HG03108 (cell line): ENCODE results near the gene AP3S2.
A peak's percentile ranks its signal among the peaks of the same experiment; 100 is the strongest.
"Not testable (repeated sequence)": the region's sequence is repeated elsewhere in the genome, so short reads cannot be mapped to it uniquely, and the experiment has no call there.

Experiments used
- ATAC-seq: cut with Tn5 transposase; IDR thresholded peaks from one replicate; pipeline ENCODE4 v1.9.1; 2021; ENCODE audit warnings: moderate library complexity; ENCODE audit not compliant: unreplicated experiment

The AP3S2 gene

GRCh38 chr15:89869490-89869889 lies 24.3 kb downstream of the AP3S2 start:
- ATAC-seq = not testable (repeated sequence)

DNA sequence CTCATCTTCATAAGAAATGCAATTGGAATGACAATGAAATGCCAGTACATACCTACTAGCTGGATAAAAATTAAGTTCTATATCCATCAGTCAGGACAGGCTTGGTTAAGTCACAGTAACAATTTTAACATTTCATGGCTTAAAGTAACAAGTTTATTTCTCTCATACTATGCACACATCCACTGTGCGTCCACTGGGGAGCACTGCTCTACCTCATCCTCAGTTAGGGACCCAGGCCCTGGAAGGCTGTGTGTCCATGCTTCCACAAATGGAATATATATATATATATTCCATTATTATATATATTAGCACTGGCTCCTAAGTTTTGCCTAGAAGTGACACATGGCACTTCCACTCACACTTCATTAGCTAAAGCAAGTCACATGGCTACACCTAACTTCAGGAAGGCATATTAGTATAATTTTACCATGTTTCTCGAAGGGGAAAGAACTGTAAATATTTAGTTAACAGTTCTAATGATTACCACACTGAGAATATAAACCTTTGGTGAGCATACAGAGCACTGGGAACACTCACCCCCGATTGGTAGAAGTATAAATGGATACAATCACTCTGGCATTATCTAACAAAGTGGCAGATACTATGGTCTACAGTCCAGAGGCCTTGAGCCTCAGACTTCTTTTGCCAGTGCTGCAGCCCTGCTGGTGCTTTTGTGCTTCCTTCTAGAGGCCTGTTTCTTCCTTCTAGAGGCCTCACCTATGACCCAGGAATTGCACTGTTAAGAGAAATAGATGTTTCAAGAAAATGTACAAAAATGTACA lies 28.6 kb downstream of the AP3S2 start:
- ATAC-seq = no peak

DNA sequence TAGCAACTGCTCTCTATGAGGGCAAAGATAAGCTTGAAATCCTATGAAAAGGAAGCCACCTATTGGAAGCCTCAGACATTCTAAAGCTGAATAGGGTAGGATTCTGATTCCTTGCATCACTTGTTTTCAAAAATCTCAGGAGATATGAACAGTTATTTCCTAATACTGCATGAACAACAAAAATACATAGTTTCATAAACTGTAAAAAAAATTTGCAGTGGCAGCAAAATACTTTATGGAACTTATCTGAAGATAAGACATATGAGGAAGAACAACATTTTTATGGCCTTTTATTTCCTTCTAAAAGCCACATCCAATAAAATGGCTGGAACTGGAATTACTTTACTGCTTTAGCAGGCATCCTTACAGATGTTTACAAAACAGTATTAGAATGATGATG lies 29.9 kb downstream of the AP3S2 start:
- no peak for ATAC-seq

GRCh38 chr15:89860891-89861290 lies 32.9 kb downstream of the AP3S2 start:
- no peak for ATAC-seq

GRCh38 chr15:89860431-89860830 lies 33.4 kb downstream of the AP3S2 start:
- no peak for ATAC-seq

- no peak for ATAC-seq
These were observed 34.9 kb downstream of the AP3S2 start for GRCh38 chr15:89858661-89859458.

DNA sequence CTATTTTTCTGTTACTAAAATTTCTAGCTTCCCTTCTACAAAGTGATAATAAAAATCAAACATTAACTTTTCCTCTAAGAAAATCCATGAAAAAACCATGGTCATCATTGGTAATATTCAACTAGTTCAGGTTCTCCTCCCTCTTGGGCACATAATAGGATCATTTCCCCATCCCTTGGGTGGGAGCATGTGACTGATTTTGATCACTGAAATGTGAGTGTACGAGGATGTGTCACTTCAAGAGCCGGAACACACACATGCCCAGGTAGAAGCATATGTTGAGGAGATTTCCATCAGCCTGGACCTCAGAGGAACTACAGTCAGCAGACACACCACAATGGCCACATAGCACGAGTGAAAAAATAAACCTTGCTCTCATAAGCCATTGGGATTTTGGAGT lies 36.1 kb downstream of the AP3S2 start:
- no peak for ATAC-seq

DNA sequence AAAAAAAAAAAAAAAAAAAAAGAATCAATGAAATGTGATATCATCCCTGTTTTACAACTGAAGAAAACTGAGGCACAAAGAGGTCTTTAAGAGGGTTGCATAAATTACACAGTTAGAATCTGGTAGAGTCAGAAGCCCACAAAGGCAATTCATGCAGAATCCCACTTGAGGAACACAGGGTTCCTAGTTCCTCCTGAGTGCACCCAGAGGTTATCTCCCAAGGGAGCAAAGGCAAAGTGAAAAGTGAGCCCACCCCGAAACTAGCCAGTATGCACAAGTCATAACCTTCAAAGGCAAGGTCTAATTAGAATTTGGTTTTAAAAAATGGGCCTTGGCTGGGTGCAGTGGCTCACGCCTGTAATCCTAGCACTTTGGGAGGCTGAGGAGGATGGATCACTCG lies 37.8 kb downstream of the AP3S2 start:
- ATAC-seq = no peak

- ATAC-seq = not testable (repeated sequence)
These were observed 38.9 kb downstream of the AP3S2 start for GRCh38 chr15:89854863-89855262.

GRCh38 chr15:89852342-89852995 lies 41.3 kb downstream of the AP3S2 start:
- ATAC-seq = no peak

GRCh38 chr15:89851673-89852341 lies 42.0 kb downstream of the AP3S2 start:
- peak; percentile 69 for ATAC-seq

GRCh38 chr15:89848970-89849292 lies 44.9 kb downstream of the AP3S2 start:
- no peak for ATAC-seq

DNA sequence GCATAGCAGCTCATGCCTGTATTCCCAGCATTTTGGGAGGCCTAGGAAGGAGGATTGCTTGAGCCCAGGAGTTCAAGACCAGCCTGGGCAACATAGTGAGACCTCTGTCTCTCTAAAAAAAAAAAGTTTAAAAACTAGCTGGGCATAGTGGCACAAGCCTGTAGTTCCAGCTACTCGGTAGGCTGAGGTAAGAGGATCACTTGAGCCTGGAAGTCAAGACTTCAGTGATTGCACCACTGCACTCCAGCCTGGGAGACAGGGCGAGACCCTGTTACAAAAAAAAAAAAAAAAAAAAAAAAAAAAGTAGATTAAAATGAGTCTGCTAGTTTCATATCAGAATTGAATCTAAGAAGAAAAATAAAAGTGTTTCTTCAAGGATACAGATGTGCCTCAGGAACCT lies 46.7 kb downstream of the AP3S2 start:
- no peak for ATAC-seq

GRCh38 chr15:89845305-89845893 lies 48.4 kb downstream of the AP3S2 start:
- no peak for ATAC-seq

GRCh38 chr15:89841962-89842361 lies 51.8 kb downstream of the AP3S2 start:
- ATAC-seq = no peak

GRCh38 chr15:89841306-89841705 lies 52.5 kb downstream of the AP3S2 start:
- no peak for ATAC-seq

- no peak for ATAC-seq
These were observed 54.5 kb downstream of the AP3S2 start for GRCh38 chr15:89839167-89839810.

- no peak for ATAC-seq
These were observed 56.0 kb downstream of the AP3S2 start for GRCh38 chr15:89837830-89838178.

- ATAC-seq = no peak
These were observed 56.5 kb downstream of the AP3S2 start for GRCh38 chr15:89837134-89837829.
